Measurements from ENCODE around the gene ORMDL3. TPM values are rescaled to one million over a fixed set of nuclear protein-coding genes. Genes with fewer than 3 reads are reported as not detected.

The ORMDL3 gene
- total RNA-seq, 2 experiments from 2014 or later: 62.6 to 65.9 TPM

- TF ChIP-seq EZH2phosphoT487 (IDR thresholded peaks at IDR 0.05; ENCODE audit: borderline replicate concordance, low read depth, low read length) (no peak), CTCF (conservative IDR thresholded peaks at IDR 0.05; ENCODE audit: low read length) (no peak)
- intact Hi-C loops (cut with micrococcal nuclease; ENCODE audit: unreplicated experiment): no loop called here
- POLR2A ChIA-PET: no interaction called here
- H2AFZ ChIP-seq (ENCODE audit: low read length): no peak overlapping the region
- CTCF ChIA-PET (ENCODE audit: unreplicated experiment): no interaction called here
- no peak overlapping the region for H3K27ac ChIP-seq (ENCODE audit: low read depth, low read length, poor library complexity, severe bottlenecking)
- H4K20me1 ChIP-seq (ENCODE audit: insufficient read depth, low read length): no peaks in the 10 kb centered on the region
- peaks cover 25% of the 10 kb centered on the region for H3K79me2 ChIP-seq (ENCODE audit: insufficient read depth, low read depth, low read length)
- H3K4me2 ChIP-seq (ENCODE audit: low read length): no peak overlapping the region
- H3K4me3 ChIP-seq (ENCODE audit: low read depth, low read length, poor library complexity, severe bottlenecking): no peak overlapping the region
- BruUV-seq (replicated peaks): TSS peak; percentile 88
- peaks cover 64% of the 10 kb centered on the region for H3K36me3 ChIP-seq (ENCODE audit: insufficient read depth, low read length)
- no peaks in the 10 kb centered on the region for H3K9me2 ChIP-seq (ENCODE audit: insufficient read depth, low read length)
- H3K9me3 ChIP-seq (ENCODE audit: low read length): no peaks in the 10 kb centered on the region
- H3K4me1 ChIP-seq (ENCODE audit: insufficient read depth, low read length, poor library complexity, severe bottlenecking): peaks cover 40% of the 10 kb centered on the region
- DNase-seq (ENCODE audit: low spot score): no peak
Observed at GRCh38 chr17:39921323-39921722, 6.1 kb downstream of the ORMDL3 start.

GRCh38 chr17:39920218-39921210, 6.9 kb downstream of the ORMDL3 start:
- no TSS peak for BruUV-seq (replicated peaks)
- intact Hi-C loops (cut with micrococcal nuclease; ENCODE audit: unreplicated experiment): no loop called here
- H3K4me3 ChIP-seq (ENCODE audit: low read depth, low read length, poor library complexity, severe bottlenecking): no peak overlapping the region
- peaks cover 71% of the 10 kb centered on the region for H3K36me3 ChIP-seq (ENCODE audit: insufficient read depth, low read length)
- H3K9me3 ChIP-seq (ENCODE audit: low read length): no peaks in the 10 kb centered on the region
- H2AFZ ChIP-seq (ENCODE audit: low read length): no peak overlapping the region
- peaks cover 33% of the 10 kb centered on the region for H3K4me1 ChIP-seq (ENCODE audit: insufficient read depth, low read length, poor library complexity, severe bottlenecking)
- H4K20me1 ChIP-seq (ENCODE audit: insufficient read depth, low read length): no peaks in the 10 kb centered on the region
- H3K9me2 ChIP-seq (ENCODE audit: insufficient read depth, low read length): no peaks in the 10 kb centered on the region
- no peak overlapping the region for H3K27ac ChIP-seq (ENCODE audit: low read depth, low read length, poor library complexity, severe bottlenecking)
- H3K4me2 ChIP-seq (ENCODE audit: low read length): no peak overlapping the region
- H3K79me2 ChIP-seq (ENCODE audit: insufficient read depth, low read depth, low read length): peaks cover 17% of the 10 kb centered on the region
- DNase-seq (ENCODE audit: low spot score): no peak
- no peak for TF ChIP-seq CTCF (conservative IDR thresholded peaks at IDR 0.05; ENCODE audit: low read length)
- no peak for TF ChIP-seq EZH2phosphoT487 (IDR thresholded peaks at IDR 0.05; ENCODE audit: borderline replicate concordance, low read depth, low read length)
- ChIA-PET CTCF (ENCODE audit: unreplicated experiment) (no interaction called here), POLR2A (no interaction called here)
